HS-27A (cell line): ENCODE measurements around the gene ZNF665.
"Not testable (repeated sequence)": the region's sequence is repeated elsewhere in the genome, so short reads cannot be mapped to it uniquely, and the experiment has no call there.

Experiments
- DNase-seq: peaks from one replicate; pipeline ENCODE4 v3.0.0-alpha.2; 2012; ENCODE audit warnings: low read depth, missing footprints

Gene ZNF665

GRCh38 chr19:53192771-53193534 lies at the start of gene ZNF665:
Gene ZNF665, minus strand, starts transcription at chr19:53193358. Its CDS starts 10,460 bp downstream, at chr19:53182898.
- DNase-seq = no peak

GRCh38 chr19:53237114-53237777 lies 44.1 kb upstream of the ZNF665 start:
- DNase-seq = no peak

GRCh38 chr19:53224606-53225005 lies 31.4 kb upstream of the ZNF665 start:
- no peak for DNase-seq

- not testable (repeated sequence) for DNase-seq
Measured at GRCh38 chr19:53222716-53223115, 29.6 kb upstream of the ZNF665 start.

GRCh38 chr19:53212703-53213320 lies 19.7 kb upstream of the ZNF665 start:
- no peak for DNase-seq

GRCh38 chr19:53211554-53211953 lies 18.4 kb upstream of the ZNF665 start:
- DNase-seq = not testable (repeated sequence)

- no peak for DNase-seq
Measured at GRCh38 chr19:53196777-53197396, 3.7 kb upstream of the ZNF665 start.

GRCh38 chr19:53195265-53195903 lies 2.2 kb upstream of the ZNF665 start:
- DNase-seq = peak; percentile 56

GRCh38 chr19:53193535-53194222 lies 521 bp upstream of the ZNF665 start:
- no peak for DNase-seq

- no peak for DNase-seq
Measured at GRCh38 chr19:53190253-53190652, 2.9 kb downstream of the ZNF665 start.

GRCh38 chr19:53189691-53190198 lies 3.4 kb downstream of the ZNF665 start:
- DNase-seq = not testable (repeated sequence)

- DNase-seq = not testable (repeated sequence)
Measured at GRCh38 chr19:53185155-53185882, 7.8 kb downstream of the ZNF665 start.

- DNase-seq = peak; percentile 62
Measured at GRCh38 chr19:53183146-53183764, 9.9 kb downstream of the ZNF665 start.

GRCh38 chr19:53182202-53182601 lies 11.0 kb downstream of the ZNF665 start:
- peak; percentile 77 for DNase-seq

- no peak for DNase-seq
Measured at GRCh38 chr19:53177986-53178385, 15.2 kb downstream of the ZNF665 start.

- no peak for DNase-seq
Measured at GRCh38 chr19:53172889-53173288, 20.3 kb downstream of the ZNF665 start.

GRCh38 chr19:53165691-53166091 lies 27.5 kb downstream of the ZNF665 start:
- no peak for DNase-seq

GRCh38 chr19:53161123-53161522 lies 32.0 kb downstream of the ZNF665 start:
- no peak for DNase-seq

GRCh38 chr19:53160350-53160749 lies 32.8 kb downstream of the ZNF665 start:
- DNase-seq = no peak

GRCh38 chr19:53158119-53158656 lies 35.0 kb downstream of the ZNF665 start:
- no peak for DNase-seq
